GM20000 (cell line): Measurements from ENCODE around the gene PTPN5.

Source experiments
- DNase-seq: peaks from one replicate; pipeline ENCODE4 v3.0.0; 2012; ENCODE audit warnings: low spot score
- CTCF ChIP-seq: IDR thresholded peaks from 2 replicates; pipeline ENCODE4 v1.5.1; 2012; ENCODE audit warnings: mild to moderate bottlenecking, control low read depth; ENCODE audit errors: extremely low read depth, missing control alignments

PTPN5 gene

GRCh38 chr11:18721561-18722292 lies 69.9 kb downstream of the PTPN5 start:
- peak; percentile 85 for TF ChIP-seq CTCF
- peak; percentile 72 for DNase-seq

GRCh38 chr11:18720808-18721560 lies 70.6 kb downstream of the PTPN5 start:
- TF ChIP-seq CTCF = no peak
- DNase-seq = peak; percentile 70

- TF ChIP-seq CTCF = no peak
- no peak for DNase-seq
These were observed 71.3 kb downstream of the PTPN5 start for GRCh38 chr11:18720091-18720807.

- no peak for TF ChIP-seq CTCF
- no peak for DNase-seq
These were observed 76.1 kb downstream of the PTPN5 start for GRCh38 chr11:18715476-18715875.

- TF ChIP-seq CTCF = no peak
- DNase-seq = no peak
These were observed 77.2 kb downstream of the PTPN5 start for GRCh38 chr11:18714443-18714780.

- TF ChIP-seq CTCF = no peak
- no peak for DNase-seq
These were observed 77.8 kb downstream of the PTPN5 start for GRCh38 chr11:18713646-18714442.
